Psoas muscle (tissue), 8 donors: ENCODE data around the gene KASH5. TPM values are rescaled to one million over a fixed set of nuclear protein-coding genes. Genes with fewer than 3 reads are reported as not detected.

Source experiments
- ATAC-seq, 4 donors: fragments of 200-7000 bp; cut with Tn5 transposase; one replicate each; pipeline ENCODE4 v1.9.1; 2020; ENCODE audit warnings: moderate library complexity in 3 of 4, mild to moderate bottlenecking in 2 of 4
- DNase-seq, 2 donors: peaks; one replicate each; pipeline ENCODE4 v3.0.0-alpha.2; 2020
- H3K27ac ChIP-seq: fragments of 200-600 bp; one replicate; pipeline ENCODE4 v1.8.0; 2022
- H3K27me3 ChIP-seq, 3 donors: fragments of 200-600 bp in 1 of 3; one replicate each; pipeline versions ENCODE4 v1.6.1 to v1.8.0; 2013 to 2022; ENCODE audit warnings: low read length in 2 of 3, mild to moderate bottlenecking in 2 of 3, moderate library complexity in 1 of 3; ENCODE audit not compliant: insufficient read depth in 3 of 3
- H3K36me3 ChIP-seq, 2 donors: fragments of 200-600 bp in 1 of 2; one replicate each; pipeline versions ENCODE4 v1.6.1 to v1.8.0; 2013 to 2022; ENCODE audit warnings: low read depth in 1 of 2, mild to moderate bottlenecking in 1 of 2, moderate library complexity in 1 of 2; ENCODE audit not compliant: insufficient read depth in 1 of 2
- H3K4me1 ChIP-seq: fragments of 200-600 bp; one replicate; pipeline ENCODE4 v1.8.0; 2022
- H3K4me3 ChIP-seq: fragments of 200-600 bp; one replicate; pipeline ENCODE4 v1.8.0; 2022; ENCODE audit warnings: mild to moderate bottlenecking
- H3K9me3 ChIP-seq: fragments of 200-600 bp; one replicate; pipeline ENCODE4 v1.8.0; 2022
- CTCF ChIP-seq: fragments of 200-600 bp; IDR thresholded peaks from one replicate; pipeline ENCODE4 v1.8.0; 2022; ENCODE audit warnings: antibody characterized with exemption
- WGBS, 3 donors: extraction: QIAGEN DNeasy Blood & Tissue Kit; methylation state at CpG; one replicate each; pipeline versions ENCODE4 v1.1.6 to v1.1.7; 2013; 5-methylcytosine and 5-hydroxymethylcytosine counted together
- intact Hi-C, 2 donors: fragments of 100-400 bp; cut with DNase I; formaldehyde crosslinking; loops; one replicate each; pipeline versions ENCODE4 v1.11.0 to v1.14.2; 2022
- polyA plus RNA-seq, 3 donors: library from polyadenylated mRNA; stranded (reverse); fragments of 200-250 nt; gene quantifications; one replicate each; pipeline ENCODE4 v1.2.3, GENCODE V29; 2013
- total RNA-seq, 4 donors: library from RNA; stranded (reverse); fragmentation: NEBNext Ultra II Directional in 2 of 4; extraction: Animal tissue kit (Norgen Biotek cat#: 25700) in 2 of 4; gene quantifications; one replicate each; pipeline versions ENCODE4 v1.2.1 to v1.2.4, GENCODE V29; 2021 to 2023
- donor health status: healthy with polysubstance abuse.
- donor health status: DM: no; HTN: no; CAD: no; lungs with moderate emphysema.
- donor health status: Bipolar disorder and iron deficiency.
- donor health status: healthy.
- donor health status: DM: yes; HTN: yes; CAD: no.
- donor health status: DM: no; HTN: no; CAD: no.
- donor health status: DM: no; HTN: no; CAD: no.
- donor health status: DM: yes; HTN: yes; CAD: no.

Gene KASH5
- total and polyA plus RNA-seq, 7 donors = not detected

- H3K4me1 ChIP-seq = peaks cover 4% of the 10 kb centered on the region
- H3K9me3 ChIP-seq = no peaks in the 10 kb centered on the region
- intact Hi-C loops = no loop called here
- peak; percentile 77 to 85 for DNase-seq
- peak; percentile 25 to 60 (median 35) for ATAC-seq
- peak overlapping the region; percentile 83 for H3K4me3 ChIP-seq
- peak overlapping the region; percentile 79 for H3K27ac ChIP-seq
- TF ChIP-seq CTCF = no peak
- WGBS, 3 donors = 4 to 5% (median 4%) methylated on average over 24 to 27 of the region's 27 CpGs
- no peaks in the 10 kb centered on the region for H3K27me3 ChIP-seq
- peaks cover 0 to 22% of the 10 kb centered on the region in 2 donors for H3K36me3 ChIP-seq
Observed at GRCh38 chr19:49361438-49362047, 26.5 kb upstream of the KASH5 start.

- peak; percentile 77 to 80 for DNase-seq
Observed at GRCh38 chr19:49362048-49362928, 25.8 kb upstream of the KASH5 start, which contains the start of gene TEAD2. Gene TEAD2 (minus strand): TSS chr19:49362416. CDS start chr19:49360075, 2,341 bp downstream.

GRCh38 chr19:49362929-49363267 lies 25.2 kb upstream of the KASH5 start:
- peak overlapping the region; percentile 83 for H3K4me3 ChIP-seq
- ATAC-seq = peak in 3 of 4 donors; percentile 19 to 33 (median 22)
- whole genome bisulfite sequencing, 3 donors = 0 to 1% (median 1%) methylated on average over 14 of the region's 14 CpGs
- peak overlapping the region; percentile 79 for H3K27ac ChIP-seq
- TF ChIP-seq CTCF = no peak
- H3K4me1 ChIP-seq = peaks cover 4% of the 10 kb centered on the region
- H3K27me3 ChIP-seq = no peaks in the 10 kb centered on the region
- intact Hi-C loops = no loop called here
- no peaks in the 10 kb centered on the region for H3K9me3 ChIP-seq
- peak; percentile 52 to 68 for DNase-seq
- peaks cover 0 to 15% of the 10 kb centered on the region in 2 donors for H3K36me3 ChIP-seq

More at GRCh38 chr19:49362048-49362928, 25.8 kb upstream of the KASH5 start, which contains the start of gene TEAD2:
- peaks cover 0 to 21% of the 10 kb centered on the region in 2 donors for H3K36me3 ChIP-seq
- H3K27ac ChIP-seq = peak within 1 kb of the TSS; percentile 79
- H3K4me1 ChIP-seq = peaks cover 4% of the 10 kb centered on the region
- intact Hi-C loops = no loop called here
- no peak for TF ChIP-seq CTCF
- peak within 1 kb of the TSS; percentile 83 for H3K4me3 ChIP-seq
- H3K27me3 ChIP-seq = no peaks in the 10 kb centered on the region
- ATAC-seq = peak; percentile 24 to 65 (median 30)
- H3K9me3 ChIP-seq = no peaks in the 10 kb centered on the region
- 0 to 1% (median 0%) methylated on average over 48 to 52 of the region's 52 CpGs for WGBS, 3 donors

- intact Hi-C loops = no loop called here
- H3K27ac ChIP-seq = peak within 1 kb of the TSS; percentile 79
- no peak for TF ChIP-seq CTCF
- H3K9me3 ChIP-seq = peaks cover under 1% of the 10 kb centered on the region
- DNase-seq = peak; percentile 99
- H3K27me3 ChIP-seq = no peaks in the 10 kb centered on the region
- H3K4me3 ChIP-seq = peak within 1 kb of the TSS; percentile 83
- H3K4me1 ChIP-seq = peaks cover 4% of the 10 kb centered on the region
- 2% methylated on average over 46 of the region's 46 CpGs for WGBS, 3 donors
- peaks cover 0 to 9% of the 10 kb centered on the region in 2 donors for H3K36me3 ChIP-seq
- ATAC-seq = peak; percentile 92 to 94 (median 92)
Observed at GRCh38 chr19:49363268-49364082, 24.6 kb upstream of the KASH5 start, which contains the start of gene DKKL1. Gene DKKL1 (plus strand): TSS chr19:49363877. CDS start chr19:49363999, 122 bp downstream.
